Suprapubic skin (tissue), 4 donors: Measurements from ENCODE around the gene SEC14L3. TPM values are rescaled to one million over a fixed set of nuclear protein-coding genes. Genes with fewer than 3 reads are reported as not detected.

Experiments
- DNase-seq, 2 donors: peaks; one replicate each; pipeline ENCODE4 v3.0.0-alpha.2; 2019; ENCODE audit warnings: low spot score in 2 of 2
- H3K27ac ChIP-seq: fragments of 200-600 bp; sonication (generic); one replicate; pipeline ENCODE4 v1.5.1; 2019
- H3K27me3 ChIP-seq: fragments of 200-600 bp; sonication (generic); one replicate; pipeline ENCODE4 v1.5.1; 2019
- H3K36me3 ChIP-seq: fragments of 200-600 bp; sonication (generic); one replicate; pipeline ENCODE4 v1.5.1; 2019
- H3K4me1 ChIP-seq: fragments of 200-600 bp; sonication (generic); one replicate; pipeline ENCODE4 v1.5.1; 2019
- H3K4me3 ChIP-seq: fragments of 200-600 bp; sonication (generic); one replicate; pipeline ENCODE4 v1.5.1; 2019; ENCODE audit warnings: mild to moderate bottlenecking
- H3K9me3 ChIP-seq: fragments of 200-600 bp; sonication (generic); one replicate; pipeline ENCODE4 v1.5.1; 2019
- EP300 ChIP-seq: sonication (generic); formaldehyde crosslinking; IDR thresholded peaks from one replicate; pipeline ENCODE4 v1.6.1; 2017; ENCODE audit warnings: antibody characterized with exemption
- POLR2A ChIP-seq, 2 donors: fragments of 450-650 bp; IDR thresholded peaks; one replicate each; pipeline ENCODE4 v1.6.1; 2017; ENCODE audit warnings: antibody characterized with exemption in 2 of 2, mild to moderate bottlenecking in 2 of 2, moderate library complexity in 2 of 2
- POLR2AphosphoS5 ChIP-seq, 3 donors: sonication (generic); formaldehyde crosslinking; IDR thresholded peaks; one replicate each; pipeline ENCODE4 v1.6.1; 2017; ENCODE audit warnings: antibody characterized with exemption in 3 of 3
- WGBS: methylation state at CpG from one replicate; pipeline ENCODE4 v1.1.5; 2018; 5-methylcytosine and 5-hydroxymethylcytosine counted together
- total RNA-seq, 4 donors: library from RNA; depleted of rRNA; stranded (reverse); fragments of >200 nt; gene quantifications; one replicate each; pipeline ENCODE4 v1.1.0, GENCODE V29; 2016
- TF ChIP-seq, protein P1 (sequence below), 2 donors: fragments of 200-600 bp in 1 of 2; fragments of 450-650 bp in 1 of 2; sonication (generic) in 1 of 2; IDR thresholded peaks; one replicate each; pipeline ENCODE4 v1.5.1; 2016 to 2019; ENCODE audit warnings: antibody characterized with exemption in 2 of 2, mild to moderate bottlenecking in 1 of 2, moderate library complexity in 1 of 2

SEC14L3 gene
- total RNA-seq, 4 donors from 2014 or later = not detected

- peaks cover 25% of the 10 kb centered on the region for H3K4me1 ChIP-seq
- no peak for TF ChIP-seq POLR2A (IDR thresholded peaks at IDR 0.05)
- TF ChIP-seq, protein P1, sequence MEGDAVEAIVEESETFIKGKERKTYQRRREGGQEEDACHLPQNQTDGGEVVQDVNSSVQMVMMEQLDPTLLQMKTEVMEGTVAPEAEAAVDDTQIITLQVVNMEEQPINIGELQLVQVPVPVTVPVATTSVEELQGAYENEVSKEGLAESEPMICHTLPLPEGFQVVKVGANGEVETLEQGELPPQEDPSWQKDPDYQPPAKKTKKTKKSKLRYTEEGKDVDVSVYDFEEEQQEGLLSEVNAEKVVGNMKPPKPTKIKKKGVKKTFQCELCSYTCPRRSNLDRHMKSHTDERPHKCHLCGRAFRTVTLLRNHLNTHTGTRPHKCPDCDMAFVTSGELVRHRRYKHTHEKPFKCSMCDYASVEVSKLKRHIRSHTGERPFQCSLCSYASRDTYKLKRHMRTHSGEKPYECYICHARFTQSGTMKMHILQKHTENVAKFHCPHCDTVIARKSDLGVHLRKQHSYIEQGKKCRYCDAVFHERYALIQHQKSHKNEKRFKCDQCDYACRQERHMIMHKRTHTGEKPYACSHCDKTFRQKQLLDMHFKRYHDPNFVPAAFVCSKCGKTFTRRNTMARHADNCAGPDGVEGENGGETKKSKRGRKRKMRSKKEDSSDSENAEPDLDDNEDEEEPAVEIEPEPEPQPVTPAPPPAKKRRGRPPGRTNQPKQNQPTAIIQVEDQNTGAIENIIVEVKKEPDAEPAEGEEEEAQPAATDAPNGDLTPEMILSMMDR (IDR thresholded peaks at IDR 0.05) = no peak
- TF ChIP-seq EP300 = no peak
- TF ChIP-seq POLR2AphosphoS5 (IDR thresholded peaks at IDR 0.05) = no peak
These were observed 33.3 kb downstream of the SEC14L3 start for GRCh38 chr22:30438559-30438958.

DNA sequence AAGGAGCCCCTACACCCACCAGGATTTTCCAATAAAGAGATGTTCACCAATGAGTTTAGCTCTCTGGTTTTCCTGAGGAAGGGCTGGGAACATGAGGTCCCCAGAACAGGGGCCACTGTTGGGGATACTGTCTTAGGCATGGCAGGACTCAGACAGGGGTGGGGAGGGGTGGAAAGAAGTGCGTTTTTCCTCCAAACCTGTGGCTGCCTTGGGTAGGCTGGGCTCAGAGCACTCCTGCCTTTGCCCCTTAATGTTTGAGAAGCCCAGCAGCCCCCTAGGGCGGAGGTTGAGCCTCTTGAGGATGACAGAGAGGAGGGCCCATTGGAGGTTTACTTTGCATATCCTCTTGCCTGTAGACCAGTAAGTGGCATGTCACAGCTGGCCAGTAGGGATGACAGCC lies 35.6 kb downstream of the SEC14L3 start:
- H3K4me1 ChIP-seq = peaks cover 25% of the 10 kb centered on the region
- no peaks in the 10 kb centered on the region for H3K27me3 ChIP-seq
- DNase-seq = no peak
- 65% methylated on average over 2 of the region's 2 CpGs for WGBS
- TF ChIP-seq POLR2AphosphoS5 (IDR thresholded peaks at IDR 0.05) (no peak), EP300 (no peak), POLR2A (IDR thresholded peaks at IDR 0.05) (no peak)
- TF ChIP-seq, protein P1 (IDR thresholded peaks at IDR 0.05) = no peak
- no peaks in the 10 kb centered on the region for H3K36me3 ChIP-seq
- H3K9me3 ChIP-seq = no peaks in the 10 kb centered on the region
- no peak overlapping the region for H3K27ac ChIP-seq
- no peak overlapping the region for H3K4me3 ChIP-seq

More at GRCh38 chr22:30438559-30438958, 33.3 kb downstream of the SEC14L3 start:
- Histone ChIP-seq H3K27me3 (no peaks in the 10 kb centered on the region), H3K27ac (no peak overlapping the region), H3K9me3 (no peaks in the 10 kb centered on the region), H3K4me3 (no peak overlapping the region), H3K36me3 (no peaks in the 10 kb centered on the region)
- no peak for DNase-seq
- 78% methylated on average over 3 of the region's 3 CpGs for WGBS

GRCh38 chr22:30435674-30436126 lies 36.1 kb downstream of the SEC14L3 start:
- H3K4me1 ChIP-seq = peaks cover 25% of the 10 kb centered on the region
- WGBS = 62% methylated on average over 6 of the region's 6 CpGs

GRCh38 chr22:30434843-30435242 lies 37.0 kb downstream of the SEC14L3 start:
- TF ChIP-seq EP300 (no peak), POLR2A (IDR thresholded peaks at IDR 0.05) (no peak), POLR2AphosphoS5 (IDR thresholded peaks at IDR 0.05) (no peak)
- TF ChIP-seq, protein P1 (IDR thresholded peaks at IDR 0.05) = no peak
- Histone ChIP-seq H3K27ac (no peak overlapping the region), H3K36me3 (no peaks in the 10 kb centered on the region), H3K9me3 (no peaks in the 10 kb centered on the region), H3K27me3 (no peaks in the 10 kb centered on the region), H3K4me1 (peaks cover 16% of the 10 kb centered on the region), H3K4me3 (no peak overlapping the region)
- 57% methylated on average over 1 of the region's 1 CpG for WGBS
- no peak for DNase-seq

More at GRCh38 chr22:30435674-30436126, 36.1 kb downstream of the SEC14L3 start:
- TF ChIP-seq POLR2A (IDR thresholded peaks at IDR 0.05) (no peak), EP300 (no peak), POLR2AphosphoS5 (IDR thresholded peaks at IDR 0.05) (no peak)
- TF ChIP-seq, protein P1 (IDR thresholded peaks at IDR 0.05) = no peak
- DNase-seq = no peak
- H3K9me3 ChIP-seq = no peaks in the 10 kb centered on the region
- no peaks in the 10 kb centered on the region for H3K27me3 ChIP-seq
- no peak overlapping the region for H3K4me3 ChIP-seq
- H3K36me3 ChIP-seq = no peaks in the 10 kb centered on the region
- H3K27ac ChIP-seq = no peak overlapping the region

GRCh38 chr22:30433773-30434172 lies 38.0 kb downstream of the SEC14L3 start:
- Histone ChIP-seq H3K4me1 (peaks cover 7% of the 10 kb centered on the region), H3K27me3 (no peaks in the 10 kb centered on the region), H3K4me3 (no peak overlapping the region), H3K36me3 (no peaks in the 10 kb centered on the region), H3K27ac (no peak overlapping the region), H3K9me3 (no peaks in the 10 kb centered on the region)
- TF ChIP-seq POLR2AphosphoS5 (IDR thresholded peaks at IDR 0.05) (no peak), EP300 (no peak), POLR2A (IDR thresholded peaks at IDR 0.05) (no peak)
- TF ChIP-seq, protein P1 (IDR thresholded peaks at IDR 0.05) = no peak
- 100% methylated on average over 1 of the region's 1 CpG for WGBS
- DNase-seq = no peak
